ENCODE data around the gene EXOC5.

The EXOC5 gene

DNA sequence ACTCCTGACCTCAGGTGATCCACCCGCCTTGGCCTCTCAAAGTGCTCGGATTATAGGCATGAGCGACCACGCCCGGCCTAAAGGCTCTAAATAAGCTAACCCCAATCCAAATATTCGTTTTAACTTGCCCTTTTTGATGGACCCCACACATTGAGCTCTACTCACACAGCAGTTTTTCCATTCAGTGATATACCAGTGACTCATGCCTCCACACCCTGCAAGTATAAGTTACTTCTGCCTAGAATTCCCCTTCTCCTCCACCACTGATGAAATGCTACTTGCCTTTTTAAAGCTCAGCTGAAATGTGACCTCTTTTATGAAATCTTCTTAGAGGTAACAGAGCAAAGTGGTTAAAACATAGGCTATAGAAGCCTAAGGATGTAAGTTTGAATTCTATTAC is 68.8 kb downstream of the EXOC5 start:
- ChIA-PET CTCF (no interaction called here), POLR2A (no interaction called here)
- no peak for TF ChIP-seq LEF1 (IDR thresholded peaks at IDR 0.05; ENCODE audit: borderline replicate concordance)
- TF ChIP-seq NFRKB (IDR thresholded peaks at IDR 0.05), result no peak
- TF ChIP-seq CTBP1 (IDR thresholded peaks at IDR 0.05; ENCODE audit: borderline replicate concordance), result no peak
- TF ChIP-seq SUZ12 (IDR thresholded peaks at IDR 0.05), result no peak
- no peak for DNase-seq (ENCODE audit: extremely low spot score)

DNA sequence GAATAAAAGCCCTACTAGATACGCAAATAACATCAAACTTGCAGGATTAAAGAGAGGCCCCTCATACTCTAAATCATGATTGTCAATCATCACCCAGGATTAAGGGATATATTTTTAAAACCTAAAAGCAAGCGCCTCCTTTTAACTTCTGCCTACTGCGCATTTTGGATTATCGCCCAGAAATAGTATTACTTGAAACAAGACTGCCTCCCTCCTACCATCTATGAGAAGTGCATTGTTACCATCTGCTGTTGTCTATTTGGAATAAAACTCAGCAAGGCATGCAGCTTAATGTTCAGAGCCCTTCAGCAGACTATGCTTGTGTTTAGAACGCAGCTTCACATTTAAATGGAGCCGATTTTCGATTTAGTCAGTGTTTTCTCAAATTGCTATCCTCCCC is 79.6 kb downstream of the EXOC5 start:
- CTCF ChIA-PET, result no interaction called here
- DNase-seq (ENCODE audit: extremely low spot score), result peak; percentile 19
- TF ChIP-seq FOXA1 (IDR thresholded peaks at IDR 0.05) (no peak), ZNF384 (IDR thresholded peaks at IDR 0.05) (no peak)
- TF ChIP-seq, protein P1, sequence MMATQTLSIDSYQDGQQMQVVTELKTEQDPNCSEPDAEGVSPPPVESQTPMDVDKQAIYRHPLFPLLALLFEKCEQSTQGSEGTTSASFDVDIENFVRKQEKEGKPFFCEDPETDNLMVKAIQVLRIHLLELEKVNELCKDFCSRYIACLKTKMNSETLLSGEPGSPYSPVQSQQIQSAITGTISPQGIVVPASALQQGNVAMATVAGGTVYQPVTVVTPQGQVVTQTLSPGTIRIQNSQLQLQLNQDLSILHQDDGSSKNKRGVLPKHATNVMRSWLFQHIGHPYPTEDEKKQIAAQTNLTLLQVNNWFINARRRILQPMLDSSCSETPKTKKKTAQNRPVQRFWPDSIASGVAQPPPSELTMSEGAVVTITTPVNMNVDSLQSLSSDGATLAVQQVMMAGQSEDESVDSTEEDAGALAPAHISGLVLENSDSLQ (IDR thresholded peaks at IDR 0.05), result no peak
- POLR2A ChIA-PET, result no interaction called here

DNA sequence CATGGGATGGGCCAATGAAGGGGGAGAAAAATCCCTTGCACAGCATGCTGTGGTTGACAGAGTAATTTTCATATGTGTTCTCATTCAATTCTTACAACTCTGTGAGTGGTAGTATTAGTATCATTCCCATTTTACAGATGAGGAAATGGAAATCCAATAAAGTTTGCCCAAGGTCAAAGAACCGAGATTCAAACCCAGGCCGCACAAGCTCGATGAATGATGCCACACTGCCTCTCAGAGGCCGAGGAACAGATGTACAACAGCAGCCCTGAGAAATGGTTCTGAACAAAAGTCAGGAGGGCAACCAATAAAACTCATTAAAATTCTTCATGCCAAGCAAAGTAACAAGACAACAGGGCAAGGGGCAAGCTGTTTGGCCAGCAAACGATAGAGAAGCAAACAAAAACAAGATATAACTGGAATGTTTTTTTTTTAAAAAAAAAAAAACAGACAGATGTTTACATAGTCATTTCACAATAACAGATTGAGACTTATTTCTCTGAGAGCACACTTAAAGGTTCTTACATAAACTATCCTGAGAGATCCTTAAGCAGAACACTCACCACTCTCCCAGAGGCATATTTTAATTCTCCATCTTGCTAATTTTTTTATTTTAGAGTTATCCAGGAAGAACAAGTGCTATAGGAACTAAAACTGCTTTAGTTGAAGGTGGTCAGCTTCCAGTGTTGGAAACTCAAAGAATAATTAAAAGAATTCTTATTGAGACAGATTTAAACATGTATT is 85.8 kb downstream of the EXOC5 start:
- peak; percentile 55 for DNase-seq (ENCODE audit: extremely low spot score)
- ChIA-PET POLR2A (no interaction called here), CTCF (interaction anchor here (0.5 to 1.4 kb wide), 4 partner anchors 120 to 692 kb away, joined by 3 to 4 read pairs (median 4); no protein-coding TSS in a partner anchor)
- TF ChIP-seq, protein P1 (IDR thresholded peaks at IDR 0.05), result no peak
- no peak for TF ChIP-seq LEF1 (IDR thresholded peaks at IDR 0.05; ENCODE audit: borderline replicate concordance)
- no peak for TF ChIP-seq SP1 (IDR thresholded peaks at IDR 0.05)
- TF ChIP-seq L3MBTL2 (conservative IDR thresholded peaks at IDR 0.05), result no peak
- TF ChIP-seq CTBP1 (IDR thresholded peaks at IDR 0.05; ENCODE audit: borderline replicate concordance), result no peak
- no peak for TF ChIP-seq FOXK2 (IDR thresholded peaks at IDR 0.05)
- no peak for TF ChIP-seq FOXA1 (IDR thresholded peaks at IDR 0.05)
- TF ChIP-seq ZNF384 (IDR thresholded peaks at IDR 0.05), result no peak
- TF ChIP-seq BHLHE40 (IDR thresholded peaks at IDR 0.05; ENCODE audit: borderline replicate concordance), result no peak
- TF ChIP-seq ARNT (IDR thresholded peaks at IDR 0.05), result no peak
- no peak for TF ChIP-seq TARDBP (IDR thresholded peaks at IDR 0.05)

DNA sequence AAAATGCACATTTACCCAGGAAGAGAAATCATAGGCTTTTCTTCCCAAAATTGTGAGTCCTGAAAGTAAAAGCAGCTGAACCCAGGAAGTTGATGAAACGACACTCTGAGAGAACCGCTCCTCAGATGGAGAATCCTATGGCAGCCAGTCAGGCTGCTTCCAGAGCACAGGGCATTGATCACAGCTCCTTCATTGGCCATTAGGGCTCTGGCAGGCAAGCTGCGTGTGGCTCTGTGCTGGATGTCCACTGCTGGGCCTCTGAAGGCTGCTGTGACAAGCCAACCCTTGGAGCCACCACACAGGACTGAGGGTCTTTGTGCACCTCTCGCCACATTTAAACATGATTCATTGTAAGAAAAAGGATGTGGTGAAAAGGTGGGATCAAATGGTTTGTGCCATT is 89.4 kb downstream of the EXOC5 start:
- DNase-seq (ENCODE audit: extremely low spot score), result no peak
- TF ChIP-seq NFRKB (IDR thresholded peaks at IDR 0.05), result no peak
- CTCF ChIA-PET, result no interaction called here
- POLR2A ChIA-PET, result no interaction called here

DNA sequence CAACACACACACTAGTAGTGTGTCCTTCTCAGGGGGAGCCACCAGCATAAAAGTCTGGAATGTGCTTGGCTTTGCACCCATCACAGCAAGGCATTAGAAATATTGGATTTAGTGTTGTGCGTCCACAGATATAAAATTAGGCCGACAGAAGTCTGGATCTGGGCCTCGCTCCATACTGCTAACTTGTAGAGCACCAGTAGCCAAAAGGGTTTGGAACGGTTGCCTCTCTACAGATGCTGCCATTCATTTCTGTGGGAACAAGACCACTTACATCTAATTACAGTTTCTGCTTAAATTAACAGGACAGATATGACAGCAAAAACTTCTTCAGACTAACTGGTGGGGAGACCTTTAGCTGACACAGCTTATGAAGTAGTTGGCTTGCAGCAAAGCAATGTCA is 94.2 kb downstream of the EXOC5 start:
- DNase-seq (ENCODE audit: extremely low spot score), result no peak
- ChIA-PET CTCF (no interaction called here), POLR2A (no interaction called here)
- TF ChIP-seq SP1 (IDR thresholded peaks at IDR 0.05), result no peak
- TF ChIP-seq ARNT (IDR thresholded peaks at IDR 0.05), result no peak
- TF ChIP-seq HDGF (IDR thresholded peaks at IDR 0.05; ENCODE audit: borderline replicate concordance), result no peak
- TF ChIP-seq FOXM1 (IDR thresholded peaks at IDR 0.05; ENCODE audit: borderline replicate concordance), result no peak
- TF ChIP-seq LEF1 (IDR thresholded peaks at IDR 0.05; ENCODE audit: borderline replicate concordance), result no peak
- TF ChIP-seq FOXK2 (IDR thresholded peaks at IDR 0.05), result no peak
- TF ChIP-seq TARDBP (IDR thresholded peaks at IDR 0.05), result no peak
- TF ChIP-seq NFRKB (IDR thresholded peaks at IDR 0.05), result no peak
- TF ChIP-seq CTBP1 (IDR thresholded peaks at IDR 0.05; ENCODE audit: borderline replicate concordance), result no peak
- no peak for TF ChIP-seq FOXA1 (IDR thresholded peaks at IDR 0.05)

DNA sequence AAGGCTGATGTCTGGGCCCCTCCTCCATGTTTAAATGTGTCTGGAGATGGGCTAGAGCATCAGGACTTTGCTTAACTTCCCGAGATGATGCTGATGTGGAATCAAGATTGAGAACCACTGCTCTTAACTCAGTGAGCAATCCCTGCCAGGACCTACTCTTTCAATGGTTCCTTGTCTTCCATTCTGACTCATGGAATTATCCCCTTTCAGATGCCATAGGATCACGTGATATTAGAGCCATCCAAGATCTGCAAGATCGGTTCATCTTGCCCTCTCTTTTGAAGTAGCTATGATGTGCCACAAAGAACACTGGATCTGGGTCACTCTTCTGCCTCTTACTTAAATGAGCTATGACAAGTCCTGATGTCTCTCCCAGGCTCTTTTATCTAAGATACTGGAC is 96.8 kb downstream of the EXOC5 start:
- ChIA-PET POLR2A (no interaction called here), CTCF (no interaction called here)
- no peak for TF ChIP-seq CTBP1 (IDR thresholded peaks at IDR 0.05; ENCODE audit: borderline replicate concordance)
- no peak for TF ChIP-seq ELF4 (IDR thresholded peaks at IDR 0.05)
- no peak for TF ChIP-seq ARNT (IDR thresholded peaks at IDR 0.05)
- TF ChIP-seq BHLHE40 (IDR thresholded peaks at IDR 0.05; ENCODE audit: borderline replicate concordance), result no peak
- TF ChIP-seq SUZ12 (IDR thresholded peaks at IDR 0.05), result no peak
- no peak for TF ChIP-seq SP1 (IDR thresholded peaks at IDR 0.05)
- no peak for TF ChIP-seq FOXM1 (IDR thresholded peaks at IDR 0.05; ENCODE audit: borderline replicate concordance)
- no peak for TF ChIP-seq FOXK2 (IDR thresholded peaks at IDR 0.05)
- no peak for TF ChIP-seq HDGF (IDR thresholded peaks at IDR 0.05; ENCODE audit: borderline replicate concordance)
- no peak for TF ChIP-seq ZNF384 (IDR thresholded peaks at IDR 0.05)
- TF ChIP-seq, protein P1 (IDR thresholded peaks at IDR 0.05), result no peak
- no peak for TF ChIP-seq NFRKB (IDR thresholded peaks at IDR 0.05)
- no peak for TF ChIP-seq FOXA1 (IDR thresholded peaks at IDR 0.05)
- no peak for TF ChIP-seq L3MBTL2 (conservative IDR thresholded peaks at IDR 0.05)
- TF ChIP-seq TARDBP (IDR thresholded peaks at IDR 0.05), result no peak
- TF ChIP-seq LEF1 (IDR thresholded peaks at IDR 0.05; ENCODE audit: borderline replicate concordance), result no peak
- DNase-seq (ENCODE audit: extremely low spot score), result no peak

DNA sequence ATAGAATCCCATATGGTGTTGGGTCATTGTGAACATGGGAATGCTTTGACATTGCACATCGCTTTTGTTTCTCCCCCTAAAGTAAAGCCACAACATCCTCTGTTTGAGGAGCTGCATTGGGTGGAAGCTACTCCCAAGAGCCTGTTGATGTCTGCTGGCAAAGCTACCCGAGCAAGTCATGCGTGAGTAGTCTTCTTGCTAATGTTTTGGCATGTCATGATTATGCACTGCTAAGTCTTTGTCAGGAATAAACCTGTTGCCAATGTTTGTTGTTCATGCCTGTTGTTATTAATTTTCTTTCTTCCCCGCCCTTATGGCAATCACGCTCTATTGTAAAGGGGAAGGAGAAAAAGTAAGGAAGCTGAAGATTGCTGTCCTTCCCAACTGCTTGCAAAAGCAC is 97.3 kb downstream of the EXOC5 start:
- TF ChIP-seq SP1 (IDR thresholded peaks at IDR 0.05), result no peak
- no peak for TF ChIP-seq BHLHE40 (IDR thresholded peaks at IDR 0.05; ENCODE audit: borderline replicate concordance)
- no peak for TF ChIP-seq FOXA1 (IDR thresholded peaks at IDR 0.05)
- no peak for TF ChIP-seq FOXM1 (IDR thresholded peaks at IDR 0.05; ENCODE audit: borderline replicate concordance)
- no peak for TF ChIP-seq FOXK2 (IDR thresholded peaks at IDR 0.05)
- TF ChIP-seq LEF1 (IDR thresholded peaks at IDR 0.05; ENCODE audit: borderline replicate concordance), result no peak
- TF ChIP-seq L3MBTL2 (conservative IDR thresholded peaks at IDR 0.05), result no peak
- no peak for TF ChIP-seq HDGF (IDR thresholded peaks at IDR 0.05; ENCODE audit: borderline replicate concordance)
- TF ChIP-seq CTBP1 (IDR thresholded peaks at IDR 0.05; ENCODE audit: borderline replicate concordance), result no peak
- no peak for TF ChIP-seq NFRKB (IDR thresholded peaks at IDR 0.05)
- TF ChIP-seq TARDBP (IDR thresholded peaks at IDR 0.05), result no peak
- TF ChIP-seq ELF4 (IDR thresholded peaks at IDR 0.05), result no peak
- no peak for TF ChIP-seq SUZ12 (IDR thresholded peaks at IDR 0.05)
- TF ChIP-seq, protein P1 (IDR thresholded peaks at IDR 0.05), result no peak
- TF ChIP-seq ARNT (IDR thresholded peaks at IDR 0.05), result no peak
- no peak for TF ChIP-seq ZNF384 (IDR thresholded peaks at IDR 0.05)
- CTCF ChIA-PET, result no interaction called here
- DNase-seq (ENCODE audit: extremely low spot score), result no peak
- POLR2A ChIA-PET, result no interaction called here
